DOHH2 (cell line): ENCODE measurements around the gene APBB1.

ENCODE experiments used
- CTCF ChIP-seq: fragments of 200-600 bp; sonication (generic); IDR thresholded peaks from one replicate; pipeline ENCODE4 v1.5.1; 2014; ENCODE audit warnings: antibody characterized with exemption, mild to moderate bottlenecking, low read depth, low read length; ENCODE audit not compliant: poor library complexity, severe bottlenecking
- EZH2phosphoT487 ChIP-seq: fragments of 200-600 bp; sonication (generic); IDR thresholded peaks from 2 replicates; pipeline ENCODE4 v1.6.1; 2017; ENCODE audit warnings: borderline replicate concordance, mild to moderate bottlenecking, antibody characterized with exemption, low read length, moderate library complexity, mixed read lengths

- TF ChIP-seq CTCF (no peak), EZH2phosphoT487 (no peak)
Observed at GRCh38 chr11:6371825-6372224, 47.1 kb downstream of the APBB1 start.
